Trophoblast cell (in vitro differentiated cells and primary cell): ENCODE data around the gene LGALS8. TPM values are rescaled to one million over a fixed set of nuclear protein-coding genes. Genes with fewer than 3 reads are reported as not detected.

Experiments
- DNase-seq, 2 donors: peaks; one replicate each; pipeline ENCODE4 v3.0.0-alpha.2; 2016
- H2AFZ ChIP-seq: 2 replicates; pipeline ENCODE4 v1.6.1; 2013; ENCODE audit warnings: low read length, moderate library complexity, mild to moderate bottlenecking; ENCODE audit not compliant: insufficient read depth, poor library complexity
- H2AK5ac ChIP-seq: 2 replicates; pipeline ENCODE4 v1.6.1; 2013; ENCODE audit warnings: mild to moderate bottlenecking, low read length
- H2BK120ac ChIP-seq: 2 replicates; pipeline ENCODE4 v1.6.1; 2013; ENCODE audit warnings: low read length, mild to moderate bottlenecking, moderate library complexity; ENCODE audit not compliant: insufficient read depth, poor library complexity
- H2BK12ac ChIP-seq: 2 replicates; pipeline ENCODE4 v1.6.1; 2013; ENCODE audit warnings: mild to moderate bottlenecking, low read length, moderate library complexity
- H2BK5ac ChIP-seq: 2 replicates; pipeline ENCODE4 v1.6.1; 2013; ENCODE audit warnings: low read length, low read depth, moderate library complexity, mild to moderate bottlenecking; ENCODE audit not compliant: poor library complexity
- H3K14ac ChIP-seq: 2 replicates; pipeline ENCODE4 v1.6.1; 2013; ENCODE audit warnings: mild to moderate bottlenecking, low read length
- H3K18ac ChIP-seq: 2 replicates; pipeline ENCODE4 v1.6.1; 2013; ENCODE audit warnings: mild to moderate bottlenecking, low read length
- H3K23ac ChIP-seq: 2 replicates; pipeline ENCODE4 v1.6.1; 2013; ENCODE audit warnings: low read length
- H3K27ac ChIP-seq: 2 replicates; pipeline ENCODE4 v1.5.1; 2013; ENCODE audit warnings: low read depth, mild to moderate bottlenecking, inconsistent platforms, low read length, moderate library complexity
- H3K27me3 ChIP-seq: 2 replicates; pipeline ENCODE4 v1.6.1; 2013; ENCODE audit warnings: inconsistent platforms, mild to moderate bottlenecking, low read length, moderate library complexity; ENCODE audit not compliant: insufficient read depth
- H3K36me3 ChIP-seq, 2 experiments: 1 replicate in 1 of 2; 2 replicates in 1 of 2; pipeline ENCODE4 v1.6.1; 2013; ENCODE audit warnings: low read length in 2 of 2, mild to moderate bottlenecking in 2 of 2, moderate library complexity in 1 of 2; ENCODE audit not compliant: insufficient read depth in 2 of 2, control insufficient read depth in 1 of 2
- H3K4ac ChIP-seq: 2 replicates; pipeline ENCODE4 v1.6.1; 2013; ENCODE audit warnings: low read depth, mild to moderate bottlenecking, low read length, moderate library complexity
- H3K4me1 ChIP-seq, 2 experiments: 1 replicate in 1 of 2; 2 replicates in 1 of 2; pipeline ENCODE4 v1.6.1; 2013; ENCODE audit warnings: low read length in 2 of 2, mild to moderate bottlenecking in 2 of 2, moderate library complexity in 1 of 2; ENCODE audit not compliant: insufficient read depth in 2 of 2, control insufficient read depth in 1 of 2
- H3K4me2 ChIP-seq: 2 replicates; pipeline ENCODE4 v1.6.1; 2013; ENCODE audit warnings: inconsistent platforms, mild to moderate bottlenecking, low read length, moderate library complexity
- H3K4me3 ChIP-seq: 2 replicates; pipeline ENCODE4 v1.5.1; 2013; ENCODE audit warnings: mild to moderate bottlenecking, low read depth, low read length, inconsistent platforms
- H3K79me1 ChIP-seq: one replicate; pipeline ENCODE4 v1.6.1; 2013; ENCODE audit warnings: low read length
- H3K79me2 ChIP-seq: 2 replicates; pipeline ENCODE4 v1.6.1; 2013; ENCODE audit warnings: low read length, mild to moderate bottlenecking; ENCODE audit not compliant: control insufficient read depth, insufficient read depth, poor library complexity
- H3K9ac ChIP-seq: 2 replicates; pipeline ENCODE4 v1.6.1; 2013; ENCODE audit warnings: mild to moderate bottlenecking, low read length
- H3K9me3 ChIP-seq: 2 replicates; pipeline ENCODE4 v1.6.1; 2013; ENCODE audit warnings: low read depth, mild to moderate bottlenecking, control low read depth, inconsistent platforms, low read length; ENCODE audit not compliant: insufficient read depth
- H4K12ac ChIP-seq: 2 replicates; pipeline ENCODE4 v1.6.1; 2013; ENCODE audit warnings: low read depth, mild to moderate bottlenecking, low read length, moderate library complexity
- H4K8ac ChIP-seq: 2 replicates; pipeline ENCODE4 v1.6.1; 2013; ENCODE audit warnings: low read depth, mild to moderate bottlenecking, low read length, moderate library complexity
- H4K91ac ChIP-seq: one replicate; pipeline ENCODE4 v1.6.1; 2013; ENCODE audit warnings: low read depth, mild to moderate bottlenecking, low read length, moderate library complexity
- WGBS: extraction: QIAGEN DNeasy Blood & Tissue Kit; methylation state at CpG from one replicate; pipeline ENCODE4 v1.1.7; 2013; ENCODE audit warnings: missing lambda C conversion rate; ENCODE audit not compliant: insufficient read length, insufficient coverage; ENCODE audit errors: extremely low coverage; 5-methylcytosine and 5-hydroxymethylcytosine counted together
- polyA plus RNA-seq: library from polyadenylated mRNA; stranded (reverse); fragments of 200-250 nt; gene quantifications from 2 replicates; pipeline ENCODE4 v1.2.3, GENCODE V29; 2013

The LGALS8 gene
- 27.6 and 27.8 TPM in 2 replicates for polyA plus RNA-seq

DNA sequence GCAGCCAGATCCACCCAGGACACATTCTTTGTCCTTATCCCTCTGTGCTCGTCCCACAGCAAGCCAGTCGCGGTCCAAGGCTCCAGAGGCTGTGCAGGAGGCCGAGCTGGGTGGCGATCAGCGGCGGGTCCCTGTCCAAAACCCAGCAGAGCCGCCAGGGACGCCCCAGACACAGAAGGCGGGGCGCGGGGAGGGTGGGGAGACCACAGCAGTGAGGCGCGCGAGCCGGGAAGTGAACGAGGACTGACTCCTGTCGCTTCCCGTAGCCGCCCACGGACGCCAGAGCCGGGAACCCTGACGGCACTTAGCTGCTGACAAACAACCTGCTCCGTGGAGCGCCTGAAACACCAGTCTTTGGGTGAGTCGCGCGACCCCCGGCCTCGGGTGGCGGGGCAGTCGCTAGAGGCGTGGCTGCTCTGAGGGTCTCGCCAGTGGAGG lies at the start of gene LGALS8:
Gene LGALS8 (plus strand): TSS at position 279 of the 438 bp plus-strand sequence. CDS start 2,089 bp downstream, outside the sequence.
- H3K27me3 ChIP-seq = no peaks in the 10 kb centered on the region
- H3K18ac ChIP-seq = peak within 1 kb of the TSS; percentile 26
- H3K4me2 ChIP-seq = peak within 1 kb of the TSS; percentile 98
- H3K36me3 ChIP-seq = no peaks in the 10 kb centered on the region
- H3K4me3 ChIP-seq = peak within 1 kb of the TSS; percentile 89
- peak within 1 kb of the TSS; percentile 6 for H2BK120ac ChIP-seq
- peak within 1 kb of the TSS; percentile 51 for H2AFZ ChIP-seq
- peak within 1 kb of the TSS; percentile 47 for H2BK12ac ChIP-seq
- peak within 1 kb of the TSS; percentile 65 for H4K91ac ChIP-seq
- H2AK5ac ChIP-seq = no peak within 1 kb of the TSS
- H3K79me2 ChIP-seq = peaks cover 4% of the 10 kb centered on the region
- H4K8ac ChIP-seq = peak within 1 kb of the TSS; percentile 63
- no peaks in the 10 kb centered on the region for H3K9me3 ChIP-seq
- no CpG with 5 or more reads among the region's 35 CpGs for WGBS
- H3K23ac ChIP-seq = no peak within 1 kb of the TSS
- DNase-seq = peak; percentile 55 to 64
- H3K14ac ChIP-seq = peak within 1 kb of the TSS; percentile 18
- H3K9ac ChIP-seq = peak within 1 kb of the TSS; percentile 79
- H2BK5ac ChIP-seq = no peak within 1 kb of the TSS
- H3K79me1 ChIP-seq = peaks cover 6% of the 10 kb centered on the region
- H3K27ac ChIP-seq = no peak within 1 kb of the TSS
- H3K4ac ChIP-seq = peak within 1 kb of the TSS; percentile 28
- H3K4me1 ChIP-seq = peaks cover 4 to 9% of the 10 kb centered on the region in 2 experiments
- H4K12ac ChIP-seq = peak within 1 kb of the TSS; percentile 55

DNA sequence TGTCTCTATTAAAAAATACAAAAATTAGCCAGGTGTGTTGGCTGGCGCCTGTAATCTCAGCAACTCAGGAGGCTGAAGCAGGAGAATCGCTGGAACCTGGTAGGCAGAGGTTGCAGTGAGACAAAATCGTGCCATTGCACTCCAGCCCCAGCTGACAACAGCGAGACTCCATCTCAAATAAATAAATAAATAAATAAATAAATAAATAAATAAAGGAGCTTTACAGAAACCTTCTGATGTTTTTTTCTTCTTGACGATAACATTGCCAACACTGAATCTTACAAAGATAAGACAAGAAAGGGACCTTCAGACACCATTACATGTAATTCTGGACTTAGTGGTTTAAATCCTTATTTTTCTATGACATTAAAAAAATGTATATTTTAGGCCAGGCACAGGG lies 47.8 kb upstream of the LGALS8 start:
- H3K4me2 ChIP-seq = no peak overlapping the region
- H3K18ac ChIP-seq = no peak overlapping the region
- H3K14ac ChIP-seq = no peak overlapping the region
- H3K79me2 ChIP-seq = no peaks in the 10 kb centered on the region
- H4K12ac ChIP-seq = no peak overlapping the region
- no peak overlapping the region for H3K27ac ChIP-seq
- no CpG with 5 or more reads among the region's 5 CpGs for WGBS
- no peak overlapping the region for H2BK12ac ChIP-seq
- H3K36me3 ChIP-seq = peaks cover 0 to 1% of the 10 kb centered on the region in 2 experiments
- H3K4me3 ChIP-seq = no peak overlapping the region
- H3K9ac ChIP-seq = no peak overlapping the region
- DNase-seq = no peak
- H2AK5ac ChIP-seq = no peak overlapping the region
- H3K9me3 ChIP-seq = no peaks in the 10 kb centered on the region
- no peak overlapping the region for H3K4ac ChIP-seq
- no peak overlapping the region for H4K91ac ChIP-seq
- H4K8ac ChIP-seq = no peak overlapping the region
- H2BK5ac ChIP-seq = no peak overlapping the region
- H2BK120ac ChIP-seq = no peak overlapping the region
- H3K4me1 ChIP-seq = peaks cover 0 to under 1% of the 10 kb centered on the region in 2 experiments
- no peaks in the 10 kb centered on the region for H3K79me1 ChIP-seq
- H2AFZ ChIP-seq = no peak overlapping the region
- H3K23ac ChIP-seq = no peak overlapping the region
- H3K27me3 ChIP-seq = no peaks in the 10 kb centered on the region

DNA sequence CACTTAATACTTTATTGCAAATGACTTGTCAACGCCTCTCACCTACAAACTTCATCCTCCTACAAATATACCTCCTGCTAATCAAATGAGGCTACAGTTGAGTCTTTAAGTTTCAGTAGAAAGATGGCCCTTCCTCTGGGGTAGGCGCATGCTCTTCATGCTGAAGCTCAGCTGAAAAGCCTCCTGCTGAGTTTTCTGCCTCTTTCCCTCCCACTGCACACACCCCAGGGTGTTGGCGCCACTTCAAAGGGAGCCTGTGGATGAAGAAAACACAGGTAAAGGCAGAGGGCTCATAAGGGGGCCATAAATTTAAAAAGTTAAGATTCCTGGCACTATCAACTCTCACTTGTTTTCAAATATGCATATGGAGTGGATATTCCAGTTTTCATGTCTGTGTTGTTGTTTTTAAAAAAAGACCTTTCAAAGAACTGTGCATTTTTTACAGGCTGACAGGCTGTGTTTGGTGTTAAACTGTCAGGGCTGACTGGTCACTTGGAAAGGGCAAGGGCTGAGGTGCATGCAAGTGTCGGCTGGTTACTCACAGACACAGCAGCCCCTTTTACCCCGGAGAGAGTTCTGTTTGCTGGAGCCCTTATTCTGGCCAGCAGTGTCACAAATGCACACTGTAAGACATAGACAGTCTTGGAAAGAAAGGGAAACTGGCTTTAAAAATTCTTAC lies 42.9 kb upstream of the LGALS8 start:
- no peak overlapping the region for H3K18ac ChIP-seq
- no peak overlapping the region for H4K8ac ChIP-seq
- H3K27me3 ChIP-seq = no peaks in the 10 kb centered on the region
- no peak for DNase-seq
- no peak overlapping the region for H3K27ac ChIP-seq
- H2BK5ac ChIP-seq = no peak overlapping the region
- H2AFZ ChIP-seq = no peak overlapping the region
- H2BK120ac ChIP-seq = no peak overlapping the region
- H3K23ac ChIP-seq = no peak overlapping the region
- H3K4me3 ChIP-seq = no peak overlapping the region
- H3K79me1 ChIP-seq = no peaks in the 10 kb centered on the region
- H3K36me3 ChIP-seq = peaks cover 0 to 2% of the 10 kb centered on the region in 2 experiments
- H3K4me1 ChIP-seq = peaks cover 0 to 4% of the 10 kb centered on the region in 2 experiments
- H4K12ac ChIP-seq = no peak overlapping the region
- no peak overlapping the region for H3K14ac ChIP-seq
- H3K4ac ChIP-seq = no peak overlapping the region
- no peaks in the 10 kb centered on the region for H3K79me2 ChIP-seq
- peak overlapping the region; percentile 11 for H4K91ac ChIP-seq
- no peak overlapping the region for H2AK5ac ChIP-seq
- H2BK12ac ChIP-seq = no peak overlapping the region
- 100% methylated on average over 1 of the region's 5 CpGs for WGBS
- H3K9ac ChIP-seq = no peak overlapping the region
- no peaks in the 10 kb centered on the region for H3K9me3 ChIP-seq
- no peak overlapping the region for H3K4me2 ChIP-seq

- Histone ChIP-seq H3K4me1 (peaks cover 0 to 4% of the 10 kb centered on the region in 2 experiments), H4K91ac (no peak overlapping the region), H2BK5ac (no peak overlapping the region), H3K27ac (no peak overlapping the region), H3K9me3 (no peaks in the 10 kb centered on the region), H3K79me1 (no peaks in the 10 kb centered on the region), H3K4me2 (no peak overlapping the region), H2AK5ac (no peak overlapping the region), H3K36me3 (peaks cover 0 to 2% of the 10 kb centered on the region in 2 experiments), H2BK12ac (no peak overlapping the region), H3K4me3 (no peak overlapping the region), H2AFZ (no peak overlapping the region), H3K9ac (no peak overlapping the region), H3K14ac (no peak overlapping the region), H2BK120ac (no peak overlapping the region), H4K8ac (no peak overlapping the region), H4K12ac (no peak overlapping the region), H3K23ac (no peak overlapping the region), H3K27me3 (no peaks in the 10 kb centered on the region), H3K18ac (no peak overlapping the region), H3K4ac (no peak overlapping the region), H3K79me2 (no peaks in the 10 kb centered on the region)
- no CpG with 5 or more reads among the region's 14 CpGs for WGBS
- no peak for DNase-seq
Measured at GRCh38 chr1:236484310-236484971, 39.3 kb upstream of the LGALS8 start.
